ENCODE data around the gene SPSB4.

SPSB4 gene

GRCh38 chr3:141122455-141123030, 71.4 kb downstream of the SPSB4 start:
- Mint-ChIP-seq H3K4me3 (no peak overlapping the region), H3K27me3 (peaks cover 29% of the 10 kb centered on the region), H3K27ac (no peak overlapping the region), H3K4me1 (ENCODE audit: low read depth) (no peaks in the 10 kb centered on the region), H3K9me3 (no peaks in the 10 kb centered on the region), H3K36me3 (ENCODE audit: low read depth) (no peaks in the 10 kb centered on the region)
- no peak for DNase-seq

- no peak for DNase-seq
- H3K27me3 Mint-ChIP-seq: peaks cover 32% of the 10 kb centered on the region
- H3K36me3 Mint-ChIP-seq (ENCODE audit: low read depth): no peaks in the 10 kb centered on the region
These were observed 72.7 kb downstream of the SPSB4 start for GRCh38 chr3:141123677-141124410.

DNA sequence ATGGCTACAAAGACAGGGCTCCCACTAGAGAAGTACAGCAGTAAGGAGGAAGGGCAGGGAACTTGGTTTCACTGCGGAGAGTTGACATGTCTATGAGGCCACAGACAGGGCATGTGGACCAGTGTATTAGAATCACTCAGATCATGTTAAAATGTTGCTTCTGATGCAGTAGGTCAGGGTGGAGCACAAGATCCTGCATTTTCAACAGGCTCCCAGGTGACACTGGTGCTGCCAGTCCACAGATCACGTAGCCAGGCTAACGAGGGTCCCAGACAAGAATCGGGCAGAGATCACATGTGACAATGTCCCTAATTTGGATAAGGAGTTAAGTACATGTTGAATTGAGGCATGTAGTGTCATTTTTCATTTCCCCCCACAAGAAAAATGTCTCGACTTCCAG, 73.6 kb downstream of the SPSB4 start:
- no peaks in the 10 kb centered on the region for H3K4me1 Mint-ChIP-seq (ENCODE audit: low read depth)
- no peak overlapping the region for H3K27ac Mint-ChIP-seq
- H3K9me3 Mint-ChIP-seq: no peaks in the 10 kb centered on the region
- no peaks in the 10 kb centered on the region for H3K36me3 Mint-ChIP-seq (ENCODE audit: low read depth)
- H3K4me3 Mint-ChIP-seq: no peak overlapping the region
- H3K27me3 Mint-ChIP-seq: peaks cover 32% of the 10 kb centered on the region
- DNase-seq: no peak

More at GRCh38 chr3:141123677-141124410, 72.7 kb downstream of the SPSB4 start:
- H3K4me1 Mint-ChIP-seq (ENCODE audit: low read depth): no peaks in the 10 kb centered on the region
- H3K27ac Mint-ChIP-seq: no peak overlapping the region
- H3K9me3 Mint-ChIP-seq: no peaks in the 10 kb centered on the region
- H3K4me3 Mint-ChIP-seq: no peak overlapping the region

GRCh38 chr3:141125351-141125750, 74.2 kb downstream of the SPSB4 start:
- Mint-ChIP-seq H3K27ac (no peak overlapping the region), H3K9me3 (no peaks in the 10 kb centered on the region), H3K4me1 (ENCODE audit: low read depth) (no peaks in the 10 kb centered on the region), H3K4me3 (no peak overlapping the region), H3K36me3 (ENCODE audit: low read depth) (no peaks in the 10 kb centered on the region), H3K27me3 (peaks cover 30% of the 10 kb centered on the region)
- no peak for DNase-seq

DNA sequence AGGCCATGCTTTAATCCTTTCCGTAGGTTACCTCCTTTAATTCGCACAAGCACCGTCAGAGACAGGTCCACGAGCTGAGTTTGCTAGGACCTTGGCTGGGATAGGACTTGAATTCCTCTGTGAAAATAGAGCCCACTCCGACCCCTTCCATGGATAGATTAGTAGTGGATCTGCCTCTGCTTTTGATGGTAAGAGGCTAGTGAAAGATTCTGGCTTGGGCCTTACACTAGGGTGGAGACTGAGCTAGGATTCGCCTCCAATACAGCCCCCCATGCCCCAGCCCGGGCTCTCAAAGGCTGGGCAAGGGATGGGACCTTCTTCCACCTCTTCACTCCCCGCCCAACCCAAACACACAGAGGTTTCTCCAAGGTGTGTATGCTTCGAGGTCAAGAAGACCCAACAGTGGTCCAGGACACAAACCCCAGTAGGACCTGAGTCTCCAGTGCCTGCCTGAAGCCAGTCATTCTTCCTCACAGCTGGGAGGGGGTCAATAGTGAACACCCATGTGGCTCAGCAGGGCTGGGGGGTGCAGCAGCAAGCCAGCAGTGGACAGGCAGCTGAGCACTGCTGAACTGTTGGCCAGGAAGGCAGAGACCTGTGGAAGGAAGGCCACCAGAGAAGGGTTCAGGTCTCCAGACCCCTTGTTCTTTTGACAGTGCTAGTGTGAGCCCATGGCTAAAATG, 75.7 kb downstream of the SPSB4 start:
- no peak for DNase-seq
- Mint-ChIP-seq H3K27ac (no peak overlapping the region), H3K27me3 (peaks cover 30% of the 10 kb centered on the region)

DNA sequence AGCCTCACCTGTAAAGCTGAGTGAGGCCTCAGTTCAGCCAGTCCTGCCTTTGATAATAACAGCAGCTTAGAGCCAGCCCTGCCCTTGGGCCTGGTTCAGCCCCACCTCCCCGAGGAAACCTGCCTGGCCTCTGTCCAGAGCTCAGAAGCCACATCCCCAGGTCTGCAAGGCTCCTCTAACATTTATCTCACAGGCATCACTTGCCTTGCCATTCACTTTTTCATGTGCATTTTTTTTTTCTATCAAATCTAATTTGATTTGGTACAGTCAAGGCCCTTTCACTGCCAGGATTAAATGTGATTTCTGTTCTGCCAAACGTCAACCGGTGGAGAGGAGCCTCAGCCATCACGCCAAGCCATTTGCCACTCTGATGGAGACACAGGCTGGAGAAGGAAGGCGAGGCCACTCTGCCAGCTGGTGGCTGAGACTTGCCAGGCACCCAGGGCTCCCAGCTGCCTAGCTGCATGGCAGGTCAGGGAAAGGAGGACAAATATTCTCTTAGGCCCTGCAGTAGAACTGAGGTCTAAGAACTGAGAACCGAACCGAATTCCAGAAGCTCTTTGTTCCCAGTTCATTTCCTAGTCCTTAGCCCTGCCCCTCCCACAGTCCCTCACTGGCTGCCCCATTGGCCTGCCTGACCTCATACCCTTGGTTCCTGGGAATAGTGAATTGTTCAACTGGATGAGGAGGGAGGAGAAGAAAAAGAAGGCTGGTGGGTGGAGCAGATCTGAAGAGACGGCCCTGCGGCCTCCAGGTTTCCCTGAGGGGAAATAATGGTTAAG, 76.4 kb downstream of the SPSB4 start:
- H3K9me3 Mint-ChIP-seq: no peaks in the 10 kb centered on the region
- no peak for DNase-seq
- H3K4me1 Mint-ChIP-seq (ENCODE audit: low read depth): no peaks in the 10 kb centered on the region
- H3K27ac Mint-ChIP-seq: no peak overlapping the region
- no peaks in the 10 kb centered on the region for H3K36me3 Mint-ChIP-seq (ENCODE audit: low read depth)
- H3K27me3 Mint-ChIP-seq: peaks cover 30% of the 10 kb centered on the region
- no peak overlapping the region for H3K4me3 Mint-ChIP-seq

More for the DNA sequence above, 75.7 kb downstream of the SPSB4 start:
- no peaks in the 10 kb centered on the region for H3K4me1 Mint-ChIP-seq (ENCODE audit: low read depth)
- H3K9me3 Mint-ChIP-seq: no peaks in the 10 kb centered on the region
- H3K4me3 Mint-ChIP-seq: no peak overlapping the region
- no peaks in the 10 kb centered on the region for H3K36me3 Mint-ChIP-seq (ENCODE audit: low read depth)

DNA sequence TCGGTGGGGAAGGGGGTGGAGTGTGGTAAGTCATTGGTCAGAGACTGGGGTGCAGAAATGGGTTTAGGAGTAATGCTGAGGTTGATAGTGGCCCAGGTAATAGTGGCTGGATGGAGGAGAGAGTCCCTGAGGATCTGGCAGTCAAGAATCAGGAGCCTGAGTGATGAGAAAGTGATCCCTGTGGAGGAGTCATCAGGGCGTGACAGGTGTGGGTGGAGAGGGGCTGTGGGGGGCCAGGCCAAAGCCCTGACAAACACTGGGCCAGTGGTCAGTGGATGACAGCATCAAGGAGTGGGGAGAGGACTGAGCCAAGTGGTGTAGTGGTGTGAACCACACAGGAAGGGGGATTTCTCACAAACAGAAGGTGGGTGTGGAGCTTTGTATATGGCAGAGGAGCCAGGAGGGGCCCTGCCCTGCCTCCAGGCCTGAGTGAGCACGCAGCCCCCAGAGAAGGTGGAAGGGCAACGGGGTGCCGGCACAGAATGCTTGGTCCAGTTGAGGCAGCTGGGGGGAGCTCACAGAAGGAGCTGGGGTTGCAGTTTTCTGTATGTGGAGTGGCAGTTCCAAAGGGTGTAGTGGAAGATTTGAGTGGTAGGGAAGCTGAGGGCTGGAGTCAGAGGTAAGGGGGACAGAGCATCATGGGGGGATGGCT, 77.1 kb downstream of the SPSB4 start:
- DNase-seq: no peak
- Mint-ChIP-seq H3K9me3 (peaks cover 5% of the 10 kb centered on the region), H3K27me3 (peaks cover 24% of the 10 kb centered on the region), H3K27ac (no peak overlapping the region), H3K4me1 (ENCODE audit: low read depth) (no peaks in the 10 kb centered on the region), H3K36me3 (ENCODE audit: low read depth) (no peaks in the 10 kb centered on the region), H3K4me3 (no peak overlapping the region)

DNA sequence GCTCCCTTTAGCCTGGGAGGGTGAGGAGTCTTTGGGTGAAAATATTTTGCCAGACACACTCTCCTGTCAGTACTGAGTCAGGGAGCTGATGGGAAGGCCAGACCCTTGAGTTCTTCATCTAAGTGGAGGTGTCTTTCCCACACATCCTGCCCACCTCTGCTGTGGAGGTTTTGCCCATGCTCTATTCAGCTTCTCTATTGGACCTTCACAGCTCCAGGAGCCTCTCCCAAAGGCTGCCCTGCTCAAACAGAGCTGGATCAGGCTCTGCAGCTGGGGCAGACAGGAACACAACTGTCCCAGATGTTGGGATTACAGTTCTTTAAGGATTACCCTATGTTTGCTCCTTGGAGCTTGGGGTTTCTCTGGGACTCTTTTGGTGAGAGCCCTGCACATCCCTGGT, 77.9 kb downstream of the SPSB4 start:
- Mint-ChIP-seq H3K4me3 (no peak overlapping the region), H3K9me3 (peaks cover 5% of the 10 kb centered on the region), H3K4me1 (ENCODE audit: low read depth) (no peaks in the 10 kb centered on the region), H3K27ac (no peak overlapping the region), H3K36me3 (ENCODE audit: low read depth) (no peaks in the 10 kb centered on the region), H3K27me3 (peaks cover 21% of the 10 kb centered on the region)
- DNase-seq: no peak

DNA sequence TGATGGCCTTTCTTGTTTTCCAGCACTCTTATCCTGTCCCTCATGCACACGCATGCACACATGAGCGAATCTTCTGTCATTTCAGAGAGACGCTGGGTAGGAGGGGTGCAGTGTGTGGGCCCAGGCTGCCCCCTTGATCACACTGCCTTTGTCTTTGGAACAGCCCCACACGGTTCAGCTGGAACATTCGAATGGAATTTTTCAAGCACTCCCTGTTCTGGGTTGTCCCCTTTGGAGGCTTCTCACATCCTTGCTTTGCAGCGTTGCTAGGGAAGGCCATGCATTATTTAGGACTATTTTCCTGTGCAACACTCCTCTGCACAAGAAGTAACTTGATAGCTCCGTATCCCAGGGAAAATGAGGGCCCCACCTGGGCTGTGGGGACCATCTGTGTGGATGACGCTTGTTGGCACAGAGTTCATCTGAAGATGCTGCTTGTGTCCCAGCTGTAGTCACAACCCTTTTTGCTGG, 78.4 kb downstream of the SPSB4 start:
- no peak overlapping the region for H3K27ac Mint-ChIP-seq
- H3K4me1 Mint-ChIP-seq (ENCODE audit: low read depth): no peaks in the 10 kb centered on the region
- no peak for DNase-seq
- H3K36me3 Mint-ChIP-seq (ENCODE audit: low read depth): no peaks in the 10 kb centered on the region
- peaks cover 15% of the 10 kb centered on the region for H3K27me3 Mint-ChIP-seq
- peaks cover 5% of the 10 kb centered on the region for H3K9me3 Mint-ChIP-seq
- no peak overlapping the region for H3K4me3 Mint-ChIP-seq

- no peak overlapping the region for H3K4me3 Mint-ChIP-seq
- peaks cover 16% of the 10 kb centered on the region for H3K27me3 Mint-ChIP-seq
- no peaks in the 10 kb centered on the region for H3K4me1 Mint-ChIP-seq (ENCODE audit: low read depth)
- H3K27ac Mint-ChIP-seq: no peak overlapping the region
- H3K36me3 Mint-ChIP-seq (ENCODE audit: low read depth): no peaks in the 10 kb centered on the region
- peaks cover 16% of the 10 kb centered on the region for H3K9me3 Mint-ChIP-seq
- no peak for DNase-seq
These were observed 92.4 kb downstream of the SPSB4 start for GRCh38 chr3:141143517-141143916.

DNA sequence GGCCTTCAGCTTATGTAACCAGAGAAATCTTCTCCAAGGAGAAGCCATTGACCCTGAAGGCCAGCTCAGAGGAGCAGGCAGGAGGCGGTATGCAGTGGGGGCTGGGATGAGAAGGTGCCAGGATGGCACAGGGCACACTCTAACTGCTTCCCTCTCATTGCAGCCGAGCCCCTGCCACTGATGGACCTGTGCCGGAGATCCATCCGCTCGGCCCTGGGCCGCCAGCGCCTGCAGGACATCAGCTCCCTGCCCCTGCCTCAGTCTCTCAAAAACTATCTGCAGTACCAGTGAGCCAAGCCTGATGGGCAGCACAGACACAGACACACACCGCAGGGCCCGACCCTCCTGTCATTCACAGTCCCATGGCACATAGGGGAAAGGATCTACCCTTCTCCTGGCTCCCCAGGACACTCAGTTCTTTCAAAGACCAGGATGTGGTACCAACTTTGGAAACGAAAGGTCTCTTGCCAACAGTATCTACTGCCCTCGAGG, 95.9 kb downstream of the SPSB4 start:
- no peak overlapping the region for H3K27ac Mint-ChIP-seq
- H3K4me1 Mint-ChIP-seq (ENCODE audit: low read depth): no peaks in the 10 kb centered on the region
- H3K36me3 Mint-ChIP-seq (ENCODE audit: low read depth): no peaks in the 10 kb centered on the region
- H3K9me3 Mint-ChIP-seq: peaks cover 9% of the 10 kb centered on the region
- H3K4me3 Mint-ChIP-seq: no peak overlapping the region
- no peak for DNase-seq
- H3K27me3 Mint-ChIP-seq: peaks cover 15% of the 10 kb centered on the region

DNA sequence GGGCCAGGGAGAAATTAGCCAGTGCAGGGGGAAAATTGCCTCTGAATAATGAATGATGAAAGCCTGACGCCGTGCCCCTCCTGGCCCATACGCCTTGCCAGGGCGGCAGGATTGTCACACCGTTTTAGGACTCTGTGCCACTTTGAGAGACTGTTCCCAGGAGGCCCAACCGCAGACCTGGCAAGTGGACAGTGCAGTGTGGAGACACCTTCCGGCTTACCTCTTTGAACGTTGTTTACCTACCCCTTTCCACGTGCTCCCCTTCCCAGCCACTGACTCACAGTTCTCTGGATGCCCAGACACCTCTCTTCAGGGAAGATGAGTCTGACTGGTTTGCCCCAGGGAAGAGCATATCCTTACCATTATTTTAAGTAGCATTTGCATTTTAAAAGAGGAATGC, 96.5 kb downstream of the SPSB4 start:
- no peaks in the 10 kb centered on the region for H3K4me1 Mint-ChIP-seq (ENCODE audit: low read depth)
- no peaks in the 10 kb centered on the region for H3K36me3 Mint-ChIP-seq (ENCODE audit: low read depth)
- no peak overlapping the region for H3K4me3 Mint-ChIP-seq
- H3K27ac Mint-ChIP-seq: no peak overlapping the region
- H3K9me3 Mint-ChIP-seq: peaks cover 4% of the 10 kb centered on the region
- DNase-seq: no peak
- H3K27me3 Mint-ChIP-seq: peaks cover 11% of the 10 kb centered on the region

DNA sequence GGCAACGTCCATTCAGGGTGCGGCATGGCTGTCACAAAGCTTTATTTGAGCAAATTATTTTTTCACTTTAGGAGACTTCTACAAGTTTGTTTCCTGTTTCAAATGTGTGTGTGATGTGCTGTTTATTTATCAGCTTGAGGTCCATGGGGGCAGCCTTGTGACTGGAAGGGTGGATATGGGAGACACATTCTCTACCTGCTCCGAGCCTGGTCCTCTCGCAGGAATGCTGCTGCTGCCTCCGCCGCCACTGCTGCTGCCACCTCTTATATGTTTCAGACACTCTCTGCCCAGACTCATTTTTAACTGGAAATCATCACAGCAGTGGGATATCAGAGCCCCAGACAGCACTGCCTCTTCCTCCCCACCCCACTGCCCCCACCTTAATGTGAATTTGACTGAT, 97.0 kb downstream of the SPSB4 start:
- no peaks in the 10 kb centered on the region for H3K4me1 Mint-ChIP-seq (ENCODE audit: low read depth)
- no peak overlapping the region for H3K27ac Mint-ChIP-seq
- DNase-seq: no peak
- no peaks in the 10 kb centered on the region for H3K36me3 Mint-ChIP-seq (ENCODE audit: low read depth)
- H3K4me3 Mint-ChIP-seq: no peak overlapping the region
- H3K9me3 Mint-ChIP-seq: peaks cover 2% of the 10 kb centered on the region
- peaks cover 11% of the 10 kb centered on the region for H3K27me3 Mint-ChIP-seq

- DNase-seq: no peak
- Mint-ChIP-seq H3K4me3 (no peak overlapping the region), H3K36me3 (ENCODE audit: low read depth) (no peaks in the 10 kb centered on the region), H3K9me3 (no peaks in the 10 kb centered on the region), H3K27me3 (peaks cover 11% of the 10 kb centered on the region), H3K4me1 (ENCODE audit: low read depth) (no peaks in the 10 kb centered on the region), H3K27ac (no peak overlapping the region)
These were observed 97.6 kb downstream of the SPSB4 start for GRCh38 chr3:141148770-141149169.
